ENCODE measurements around the gene TJP1. TPM values are rescaled to one million over a fixed set of nuclear protein-coding genes. Genes with fewer than 3 reads are reported as not detected.
"Not testable (repeated sequence)": the region's sequence is repeated elsewhere in the genome, so short reads cannot be mapped to it uniquely, and the experiment has no call there.

The TJP1 gene
- total RNA-seq, 1 experiment from 2014 or later: 159 TPM

GRCh38 chr15:29785642-29786041 lies 36.6 kb downstream of the TJP1 start:
- no peak overlapping the region for H3K27ac ChIP-seq
- H2AFZ ChIP-seq: no peak overlapping the region
- H3K4me1 ChIP-seq (replicated peaks; ENCODE audit: insufficient read depth): no peaks in the 10 kb centered on the region
- no peaks in the 10 kb centered on the region for H3K9me3 ChIP-seq (ENCODE audit: insufficient read depth, low read depth)
- 0 out of 2 replicates have a peak, but pooled peaks cover 7% of the 10 kb centered on the region for H3K36me3 ChIP-seq (ENCODE audit: low read depth)
- H3K9me2 ChIP-seq (ENCODE audit: insufficient read depth): no peaks in the 10 kb centered on the region
- no peak for DNase-seq
- intact Hi-C loops (cut with micrococcal nuclease; ENCODE audit: unreplicated experiment): no loop called here
- no TSS peak for BruUV-seq (replicated peaks)
- no peak overlapping the region for H3K4me2 ChIP-seq
- POLR2A ChIA-PET (ENCODE audit: unreplicated experiment): no interaction called here
- TF ChIP-seq CTCF (conservative IDR thresholded peaks at IDR 0.05): no peak
- no peak for TF ChIP-seq EZH2 (IDR thresholded peaks at IDR 0.05; ENCODE audit: low read depth)
- no peaks in the 10 kb centered on the region for H3F3A ChIP-seq (ENCODE audit: insufficient read depth, low read depth)
- CTCF ChIA-PET: no interaction called here
- H3K4me3 ChIP-seq: no peak overlapping the region
- peaks cover 5% of the 10 kb centered on the region; the same call in 1 of the 2 replicates for H4K20me1 ChIP-seq (ENCODE audit: insufficient read depth)
- no peaks in the 10 kb centered on the region for H3K27me3 ChIP-seq (ENCODE audit: insufficient read depth, low read depth)
- H3K79me2 ChIP-seq (ENCODE audit: low read depth): peaks cover 60% of the 10 kb centered on the region

GRCh38 chr15:29785136-29785535 lies 37.1 kb downstream of the TJP1 start:
- no peaks in the 10 kb centered on the region for H3K4me1 ChIP-seq (replicated peaks; ENCODE audit: insufficient read depth)
- POLR2A ChIA-PET (ENCODE audit: unreplicated experiment): no interaction called here
- peaks cover 65% of the 10 kb centered on the region for H3K79me2 ChIP-seq (ENCODE audit: low read depth)
- TF ChIP-seq EZH2 (IDR thresholded peaks at IDR 0.05; ENCODE audit: low read depth) (no peak), CTCF (conservative IDR thresholded peaks at IDR 0.05) (no peak)
- H3K27ac ChIP-seq: no peak overlapping the region
- H3K9me3 ChIP-seq (ENCODE audit: insufficient read depth, low read depth): no peaks in the 10 kb centered on the region
- BruUV-seq (replicated peaks): no TSS peak
- no peaks in the 10 kb centered on the region for H3K9me2 ChIP-seq (ENCODE audit: insufficient read depth)
- H3F3A ChIP-seq (ENCODE audit: insufficient read depth, low read depth): no peaks in the 10 kb centered on the region
- H3K4me3 ChIP-seq: no peak overlapping the region
- H3K4me2 ChIP-seq: no peak overlapping the region
- H3K36me3 ChIP-seq (ENCODE audit: low read depth): 0 out of 2 replicates have a peak, but pooled peaks cover 7% of the 10 kb centered on the region
- peaks cover 5% of the 10 kb centered on the region; the same call in 1 of the 2 replicates for H4K20me1 ChIP-seq (ENCODE audit: insufficient read depth)
- DNase-seq: no peak
- no peak overlapping the region for H2AFZ ChIP-seq
- intact Hi-C loops (cut with micrococcal nuclease; ENCODE audit: unreplicated experiment): no loop called here
- no peaks in the 10 kb centered on the region for H3K27me3 ChIP-seq (ENCODE audit: insufficient read depth, low read depth)
- CTCF ChIA-PET: no interaction called here

- intact Hi-C loops (cut with micrococcal nuclease; ENCODE audit: unreplicated experiment): no loop called here
- H2AFZ ChIP-seq: no peak overlapping the region
- no peak for TF ChIP-seq CTCF (conservative IDR thresholded peaks at IDR 0.05)
- TF ChIP-seq EZH2 (IDR thresholded peaks at IDR 0.05; ENCODE audit: low read depth): no peak
- ChIA-PET CTCF (no interaction called here), POLR2A (ENCODE audit: unreplicated experiment) (no interaction called here)
- no peaks in the 10 kb centered on the region for H3K27me3 ChIP-seq (ENCODE audit: insufficient read depth, low read depth)
- H3K79me2 ChIP-seq (ENCODE audit: low read depth): peaks cover 71% of the 10 kb centered on the region
- H3K27ac ChIP-seq: no peak overlapping the region
- no peaks in the 10 kb centered on the region for H3K9me2 ChIP-seq (ENCODE audit: insufficient read depth)
- no peaks in the 10 kb centered on the region for H3F3A ChIP-seq (ENCODE audit: insufficient read depth, low read depth)
- no peak overlapping the region for H3K4me3 ChIP-seq
- 0 out of 2 replicates have a peak, but pooled peaks cover 7% of the 10 kb centered on the region for H3K36me3 ChIP-seq (ENCODE audit: low read depth)
- DNase-seq: no peak
- BruUV-seq (replicated peaks): no TSS peak
- no peaks in the 10 kb centered on the region for H3K9me3 ChIP-seq (ENCODE audit: insufficient read depth, low read depth)
- no peak overlapping the region for H3K4me2 ChIP-seq
- H4K20me1 ChIP-seq (ENCODE audit: insufficient read depth): peaks cover 5% of the 10 kb centered on the region; the same call in 1 of the 2 replicates
- no peaks in the 10 kb centered on the region for H3K4me1 ChIP-seq (replicated peaks; ENCODE audit: insufficient read depth)
These were observed 37.9 kb downstream of the TJP1 start for GRCh38 chr15:29784413-29784812.

GRCh38 chr15:29782816-29783215 lies 39.5 kb downstream of the TJP1 start:
- H3K36me3 ChIP-seq (ENCODE audit: low read depth); H3K4me2 ChIP-seq; H4K20me1 ChIP-seq (ENCODE audit: insufficient read depth); H2AFZ ChIP-seq; H3F3A ChIP-seq (ENCODE audit: insufficient read depth, low read depth); H3K27ac ChIP-seq; CTCF ChIA-PET; H3K27me3 ChIP-seq (ENCODE audit: insufficient read depth, low read depth); POLR2A ChIA-PET (ENCODE audit: unreplicated experiment); H3K9me2 ChIP-seq (ENCODE audit: insufficient read depth); H3K9me3 ChIP-seq (ENCODE audit: insufficient read depth, low read depth); BruUV-seq (replicated peaks); H3K4me3 ChIP-seq; DNase-seq; H3K4me1 ChIP-seq (replicated peaks; ENCODE audit: insufficient read depth): not testable (repeated sequence)
- intact Hi-C loops (cut with micrococcal nuclease; ENCODE audit: unreplicated experiment): loop anchor here (1.0 kb wide), 1 partner anchor 21 kb away; no protein-coding TSS in a partner anchor
- peaks cover 80% of the 10 kb centered on the region for H3K79me2 ChIP-seq (ENCODE audit: low read depth)

All from PC-9 (cell line).